GM10266 (cell line): ENCODE data around the gene TDRD9.
"Not testable (repeated sequence)": the region's sequence is repeated elsewhere in the genome, so short reads cannot be mapped to it uniquely, and the experiment has no call there.

Experiments
- DNase-seq: peaks from one replicate; pipeline ENCODE4 v3.0.0; 2012; ENCODE audit errors: extremely low spot score
- TF ChIP-seq, protein P1 (sequence below): IDR thresholded peaks from 2 replicates; pipeline ENCODE4 v1.5.1; 2012; ENCODE audit warnings: mild to moderate bottlenecking, low read depth; ENCODE audit not compliant: control insufficient read depth, insufficient read depth; ENCODE audit errors: missing control alignments

The TDRD9 gene

GRCh38 chr14:103915616-103916015 lies 12.6 kb upstream of the TDRD9 start:
- no peak for DNase-seq
- TF ChIP-seq, protein P1, sequence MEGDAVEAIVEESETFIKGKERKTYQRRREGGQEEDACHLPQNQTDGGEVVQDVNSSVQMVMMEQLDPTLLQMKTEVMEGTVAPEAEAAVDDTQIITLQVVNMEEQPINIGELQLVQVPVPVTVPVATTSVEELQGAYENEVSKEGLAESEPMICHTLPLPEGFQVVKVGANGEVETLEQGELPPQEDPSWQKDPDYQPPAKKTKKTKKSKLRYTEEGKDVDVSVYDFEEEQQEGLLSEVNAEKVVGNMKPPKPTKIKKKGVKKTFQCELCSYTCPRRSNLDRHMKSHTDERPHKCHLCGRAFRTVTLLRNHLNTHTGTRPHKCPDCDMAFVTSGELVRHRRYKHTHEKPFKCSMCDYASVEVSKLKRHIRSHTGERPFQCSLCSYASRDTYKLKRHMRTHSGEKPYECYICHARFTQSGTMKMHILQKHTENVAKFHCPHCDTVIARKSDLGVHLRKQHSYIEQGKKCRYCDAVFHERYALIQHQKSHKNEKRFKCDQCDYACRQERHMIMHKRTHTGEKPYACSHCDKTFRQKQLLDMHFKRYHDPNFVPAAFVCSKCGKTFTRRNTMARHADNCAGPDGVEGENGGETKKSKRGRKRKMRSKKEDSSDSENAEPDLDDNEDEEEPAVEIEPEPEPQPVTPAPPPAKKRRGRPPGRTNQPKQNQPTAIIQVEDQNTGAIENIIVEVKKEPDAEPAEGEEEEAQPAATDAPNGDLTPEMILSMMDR: no peak

DNA sequence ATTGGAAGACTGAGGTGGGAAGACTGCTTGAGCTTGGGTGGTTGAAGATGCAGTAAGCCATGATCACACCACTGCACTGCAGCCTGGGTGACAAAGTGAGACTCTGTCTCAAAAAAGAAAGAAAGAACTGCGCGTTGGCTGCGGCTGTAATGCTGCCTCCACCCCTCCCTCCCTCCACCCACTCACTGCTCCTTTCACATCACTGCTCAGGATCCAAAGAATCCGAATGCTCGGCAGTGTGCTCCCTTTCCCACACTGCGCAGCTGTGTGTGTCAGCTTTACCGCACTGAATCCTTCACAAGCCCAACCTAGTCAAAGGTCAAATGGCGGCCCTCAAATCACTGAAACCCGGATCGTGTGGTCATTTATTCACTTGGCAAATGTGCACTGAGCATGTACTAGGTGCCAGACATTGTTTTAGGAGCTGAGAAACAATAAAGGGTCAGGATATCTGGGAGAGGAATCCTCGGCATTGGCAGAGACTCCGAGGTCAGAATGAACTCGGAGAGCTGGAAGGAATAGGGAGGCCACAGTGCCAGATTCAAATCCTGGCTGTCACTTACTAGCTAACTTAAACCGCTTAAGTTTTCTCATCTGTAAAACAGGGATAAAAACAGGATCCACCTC lies 11.5 kb upstream of the TDRD9 start:
- TF ChIP-seq, protein P1: no peak
- no peak for DNase-seq

- TF ChIP-seq, protein P1: peak; percentile 99
- peak; percentile 97 for DNase-seq
Measured at GRCh38 chr14:103920981-103921854, 7.0 kb upstream of the TDRD9 start.

GRCh38 chr14:103921855-103922200 lies 6.4 kb upstream of the TDRD9 start:
- not testable (repeated sequence) for DNase-seq

DNA sequence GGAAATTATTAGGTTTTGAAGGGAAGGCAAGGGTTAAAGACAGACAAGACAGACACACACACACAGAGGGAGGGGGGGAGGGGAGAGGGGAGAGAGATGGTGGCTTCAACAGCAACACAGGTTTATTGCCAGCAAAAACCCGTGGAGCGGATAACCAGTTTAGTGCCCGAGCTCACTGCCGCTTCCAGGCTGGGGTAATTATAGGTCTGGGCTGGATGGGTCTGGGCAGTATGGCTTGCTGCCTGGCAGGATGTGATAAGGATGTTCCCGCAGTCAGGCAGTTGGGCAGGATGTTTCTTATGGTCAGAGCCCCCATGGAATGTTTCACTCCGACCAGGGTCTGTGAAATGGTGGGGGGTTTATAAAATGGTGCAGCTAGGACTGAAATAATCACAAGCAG lies 4.4 kb upstream of the TDRD9 start:
- TF ChIP-seq, protein P1: no peak
- DNase-seq: no peak

- TF ChIP-seq, protein P1: no peak
- DNase-seq: no peak
Measured at GRCh38 chr14:103925316-103925715, 2.9 kb upstream of the TDRD9 start.

DNA sequence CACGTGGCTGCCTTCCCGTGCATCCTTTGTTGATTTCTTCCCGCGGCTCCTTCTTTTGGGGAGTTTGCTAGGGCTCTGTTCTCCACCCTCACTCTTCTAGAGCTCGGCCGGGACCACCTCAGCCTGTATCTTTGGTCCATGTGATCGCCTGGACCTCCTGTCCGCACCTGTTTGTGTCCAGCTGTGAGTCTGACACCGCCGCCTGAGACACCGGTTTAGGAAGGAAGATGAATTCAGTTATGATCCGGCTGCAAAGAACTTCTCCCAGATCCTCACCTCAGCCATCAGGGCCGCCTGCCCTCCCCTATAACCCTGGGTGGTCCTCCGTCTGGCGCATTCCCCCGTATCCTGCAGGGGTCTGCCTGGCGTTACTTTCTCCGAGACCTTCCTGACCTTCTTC lies 690 bp upstream of the TDRD9 start:
- no peak for DNase-seq
- TF ChIP-seq, protein P1: no peak
